GM18951 (cell line): Measurements from ENCODE around the gene KIDINS220.

Experiments used
- POLR2A ChIP-seq: IDR thresholded peaks from 4 replicates; pipeline ENCODE4 v1.6.1; 2011; ENCODE audit warnings: mild to moderate bottlenecking; ENCODE audit not compliant: insufficient read length, insufficient read depth; ENCODE audit errors: extremely low read depth
- in situ Hi-C: fragments of 300-500 bp; cut with MboI; formaldehyde crosslinking; loops from one replicate; pipeline ENCODE4 v1.12.0; 2022; ENCODE audit warnings: low sequenced_read_pairs, mixed read lengths, inconsistent platforms; ENCODE audit not compliant: unreplicated experiment

Gene KIDINS220

GRCh38 chr2:8841932-8842331 lies 4.5 kb upstream of the KIDINS220 start:
- in situ Hi-C loops = no loop called here
- no peak for TF ChIP-seq POLR2A

DNA sequence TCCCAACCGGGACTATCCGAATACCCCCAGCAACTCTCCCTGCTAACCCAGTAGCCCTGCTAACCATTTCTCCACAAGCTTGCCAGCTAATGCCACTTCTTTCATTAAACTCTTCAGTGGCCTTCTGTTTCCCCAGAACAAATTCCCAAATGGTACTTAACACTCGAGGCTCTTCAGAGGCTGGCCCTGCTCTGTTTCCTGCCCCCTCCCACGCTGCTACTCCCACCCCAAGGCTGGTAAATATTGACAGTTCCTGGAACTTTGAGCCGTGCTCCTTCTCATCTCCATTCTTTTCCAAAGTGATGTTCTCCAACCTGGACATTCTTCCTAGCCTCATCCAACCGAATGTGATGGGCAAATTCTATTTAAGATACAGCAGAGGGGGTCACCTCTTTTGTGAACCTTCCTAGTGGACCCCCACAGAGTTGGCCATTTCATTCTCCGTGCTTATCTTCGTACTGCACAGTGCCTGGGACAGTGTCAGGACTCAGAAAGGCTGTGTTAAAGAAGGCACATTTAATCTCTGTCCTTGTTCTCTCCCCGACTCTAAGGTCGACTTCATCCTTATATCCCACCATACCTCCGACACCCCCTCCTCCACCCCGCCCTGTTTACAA lies 3.2 kb upstream of the KIDINS220 start:
- in situ Hi-C loops = no loop called here
- TF ChIP-seq POLR2A = no peak

DNA sequence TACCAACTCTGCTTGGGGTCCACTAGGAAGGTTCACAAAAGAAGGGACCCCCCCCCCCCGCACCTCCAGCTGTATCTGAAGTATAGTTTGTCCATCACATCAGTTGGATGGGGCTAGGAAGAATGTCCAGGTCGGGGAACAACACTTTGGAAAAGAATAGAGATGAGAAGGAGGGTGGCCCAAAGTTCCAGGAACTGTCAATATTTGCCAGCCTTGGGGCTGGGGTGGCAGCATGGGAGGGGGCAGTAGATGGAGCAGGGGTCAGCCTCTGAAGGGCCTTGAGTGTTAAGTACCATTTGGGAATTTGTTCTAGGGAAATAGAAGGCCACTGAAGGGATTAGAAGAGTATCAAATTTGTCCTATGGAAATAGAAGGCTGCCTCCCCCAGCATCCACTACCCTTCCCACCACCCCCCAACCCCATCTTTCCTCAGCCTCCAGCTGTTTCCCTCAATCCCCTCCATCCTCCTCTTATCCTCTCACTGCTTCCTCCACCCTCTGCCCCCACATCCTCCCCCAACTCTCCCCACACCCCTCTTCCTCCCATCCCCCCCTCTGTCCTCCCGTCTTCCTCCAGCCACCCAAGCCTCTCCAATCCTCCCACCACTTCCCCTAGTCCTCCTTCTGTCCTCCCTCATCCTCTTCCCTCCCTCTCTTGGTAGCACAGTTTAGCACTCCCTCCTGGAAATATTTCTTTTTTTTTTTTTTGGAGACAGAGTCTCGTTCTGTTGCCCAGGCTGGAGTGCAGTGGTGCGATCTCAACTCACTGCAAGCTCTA lies 2.0 kb upstream of the KIDINS220 start:
- in situ Hi-C loops = no loop called here
- TF ChIP-seq POLR2A = no peak

DNA sequence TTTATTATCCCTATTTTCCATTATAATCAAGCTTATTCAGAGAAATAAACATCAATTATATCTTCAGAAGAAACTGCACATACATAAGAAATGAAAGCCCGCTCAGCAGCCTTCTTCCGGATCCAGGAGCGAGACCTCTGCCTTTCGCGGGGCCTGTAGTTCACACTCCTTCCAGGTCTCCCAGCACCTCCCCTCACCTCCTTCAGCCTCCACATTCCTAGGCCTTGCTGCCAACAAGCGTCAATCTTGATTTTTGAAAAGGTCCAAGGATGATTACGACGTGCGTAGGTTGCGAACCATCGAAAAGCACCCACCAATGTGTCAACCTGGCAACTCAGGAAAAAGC lies 355 bp upstream of the KIDINS220 start:
- TF ChIP-seq POLR2A = no peak
- in situ Hi-C loops = no loop called here

GRCh38 chr2:8835279-8835678 lies 2.1 kb downstream of the KIDINS220 start:
- TF ChIP-seq POLR2A = no peak
- in situ Hi-C loops = no loop called here

DNA sequence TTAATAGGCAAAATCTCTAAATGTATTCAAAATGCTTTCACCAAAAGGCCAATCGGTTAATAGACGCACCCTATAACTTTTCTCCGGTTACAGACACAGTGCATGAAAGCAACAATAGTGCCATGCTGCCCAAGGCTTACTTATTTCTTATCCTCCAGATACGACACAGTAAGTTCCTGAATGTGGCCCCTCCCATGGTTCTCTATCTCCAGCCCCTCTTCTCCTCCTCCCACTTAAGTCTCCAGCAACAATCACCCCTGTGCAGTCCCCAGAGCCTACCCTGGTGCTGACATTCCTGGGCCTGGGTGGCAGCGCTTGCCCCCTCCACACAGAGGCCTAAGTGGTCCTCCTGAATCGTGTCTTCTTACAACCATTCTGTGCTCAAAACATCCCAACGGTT lies 3.6 kb downstream of the KIDINS220 start:
- in situ Hi-C loops = no loop called here
- no peak for TF ChIP-seq POLR2A

GRCh38 chr2:8831516-8831915 lies 5.9 kb downstream of the KIDINS220 start:
- in situ Hi-C loops = no loop called here
- TF ChIP-seq POLR2A = no peak

DNA sequence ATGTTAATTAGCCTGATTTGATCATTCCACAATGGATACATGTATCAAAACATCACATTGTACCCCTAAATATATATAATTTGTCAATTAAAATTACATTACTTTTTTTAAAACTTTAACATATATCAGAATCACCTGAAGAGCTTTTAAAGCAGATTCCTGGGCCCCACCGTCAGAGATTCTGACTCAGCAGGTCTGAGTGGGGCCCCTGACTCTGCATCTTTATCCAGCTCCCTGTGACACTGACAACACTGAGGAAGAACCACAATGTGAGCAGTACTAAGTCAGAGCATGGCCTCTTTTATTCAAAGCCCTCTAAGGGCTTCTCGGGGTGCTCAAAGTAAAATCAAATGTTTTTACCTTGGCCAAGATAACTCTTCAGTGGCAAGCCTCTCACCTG lies 9.7 kb downstream of the KIDINS220 start:
- in situ Hi-C loops = no loop called here
- no peak for TF ChIP-seq POLR2A

DNA sequence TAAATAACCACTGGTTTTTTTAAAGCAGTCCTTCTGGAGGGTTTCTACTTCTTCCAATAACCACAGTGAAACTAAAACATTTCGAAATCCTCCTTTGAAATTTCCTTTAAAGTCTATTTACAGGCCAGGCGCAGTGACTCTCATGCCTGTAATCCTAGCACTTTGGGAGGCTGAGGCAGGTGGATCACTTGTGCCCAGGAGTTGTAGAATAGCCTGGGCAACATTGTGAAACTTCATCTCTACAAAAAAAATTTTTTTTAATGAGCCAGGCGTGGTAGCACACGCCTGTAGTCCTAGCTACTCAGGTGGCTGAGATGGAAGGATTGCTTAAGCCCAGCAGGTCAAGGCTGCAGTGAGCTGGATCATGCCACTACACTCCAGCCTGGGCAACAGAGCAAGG lies 15.2 kb downstream of the KIDINS220 start:
- in situ Hi-C loops = no loop called here
- TF ChIP-seq POLR2A = no peak

- no peak for TF ChIP-seq POLR2A
- in situ Hi-C loops = no loop called here
Measured at GRCh38 chr2:8821276-8822217, 15.9 kb downstream of the KIDINS220 start.

DNA sequence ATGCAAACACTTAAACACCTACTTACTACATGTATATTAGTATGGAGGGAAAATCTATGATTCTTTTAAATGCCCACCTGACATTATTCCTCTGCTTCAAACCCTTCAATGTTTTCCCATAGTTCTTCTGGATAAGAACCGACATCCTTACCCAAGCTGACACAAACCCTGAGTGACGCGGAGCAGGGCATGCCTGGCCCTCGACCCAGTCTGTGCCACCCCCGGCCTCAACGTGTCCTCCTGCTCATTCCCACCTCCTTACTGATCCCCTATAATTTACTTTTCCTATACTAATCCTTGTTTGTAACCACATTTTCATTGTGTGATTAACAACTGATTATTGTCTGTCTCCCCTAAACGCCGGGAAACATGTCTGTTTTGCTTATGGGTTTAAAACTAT lies 17.5 kb downstream of the KIDINS220 start:
- TF ChIP-seq POLR2A = no peak
- in situ Hi-C loops = no loop called here

GRCh38 chr2:8819194-8819593 lies 18.2 kb downstream of the KIDINS220 start:
- in situ Hi-C loops = no loop called here

GRCh38 chr2:8817221-8817620 lies 20.2 kb downstream of the KIDINS220 start:
- in situ Hi-C loops = no loop called here
- no peak for TF ChIP-seq POLR2A

More at GRCh38 chr2:8819194-8819593, 18.2 kb downstream of the KIDINS220 start:
- TF ChIP-seq POLR2A = no peak
